ENCODE measurements around the gene NSUN4.
"Not testable (repeated sequence)": the region's sequence is repeated elsewhere in the genome, so short reads cannot be mapped to it uniquely, and the experiment has no call there.

The NSUN4 gene

GRCh38 chr1:46328182-46328581, 12.4 kb upstream of the NSUN4 start:
- not testable (repeated sequence) for DNase-seq (ENCODE audit: low read depth)

- DNase-seq (ENCODE audit: low read depth): not testable (repeated sequence)
Observed at GRCh38 chr1:46329807-46330206, 10.8 kb upstream of the NSUN4 start.

GRCh38 chr1:46330381-46330780, 10.2 kb upstream of the NSUN4 start:
- not testable (repeated sequence) for DNase-seq (ENCODE audit: low read depth)

GRCh38 chr1:46331786-46332540, 8.6 kb upstream of the NSUN4 start:
- DNase-seq (ENCODE audit: low read depth): not testable (repeated sequence)

GRCh38 chr1:46333300-46334029, 7.1 kb upstream of the NSUN4 start:
- DNase-seq (ENCODE audit: low read depth): no peak

GRCh38 chr1:46334030-46334384, 6.6 kb upstream of the NSUN4 start:
- DNase-seq (ENCODE audit: low read depth): no peak

- DNase-seq (ENCODE audit: low read depth): no peak
Observed at GRCh38 chr1:46335081-46335480, 5.5 kb upstream of the NSUN4 start.

GRCh38 chr1:46337409-46337808, 3.2 kb upstream of the NSUN4 start:
- DNase-seq (ENCODE audit: low read depth): not testable (repeated sequence)

- DNase-seq (ENCODE audit: low read depth): no peak
Observed at GRCh38 chr1:46341222-46342083, 846 bp downstream of the NSUN4 start.

GRCh38 chr1:46342084-46342656, 1.6 kb downstream of the NSUN4 start:
- no peak for DNase-seq (ENCODE audit: low read depth)

- DNase-seq (ENCODE audit: low read depth): no peak
Observed at GRCh38 chr1:46342677-46343350, 2.2 kb downstream of the NSUN4 start.

GRCh38 chr1:46343351-46343695, 2.7 kb downstream of the NSUN4 start:
- no peak for DNase-seq (ENCODE audit: low read depth)

GRCh38 chr1:46343705-46344104, 3.1 kb downstream of the NSUN4 start:
- no peak for DNase-seq (ENCODE audit: low read depth)

- no peak for DNase-seq (ENCODE audit: low read depth)
Observed at GRCh38 chr1:46344481-46344880, 3.9 kb downstream of the NSUN4 start.

GRCh38 chr1:46345281-46345680, 4.7 kb downstream of the NSUN4 start:
- DNase-seq (ENCODE audit: low read depth): no peak

GRCh38 chr1:46352363-46352762, 11.8 kb downstream of the NSUN4 start:
- no peak for DNase-seq (ENCODE audit: low read depth)

GRCh38 chr1:46355920-46356319, 15.3 kb downstream of the NSUN4 start:
- DNase-seq (ENCODE audit: low read depth): not testable (repeated sequence)

GRCh38 chr1:46362158-46362557, 21.6 kb downstream of the NSUN4 start:
- DNase-seq (ENCODE audit: low read depth): no peak

GRCh38 chr1:46363121-46363520, 22.5 kb downstream of the NSUN4 start:
- DNase-seq (ENCODE audit: low read depth): no peak

GRCh38 chr1:46364612-46365011, 24.0 kb downstream of the NSUN4 start:
- no peak for DNase-seq (ENCODE audit: low read depth)

GRCh38 chr1:46365796-46366195, 25.2 kb downstream of the NSUN4 start:
- not testable (repeated sequence) for DNase-seq (ENCODE audit: low read depth)

- no peak for DNase-seq (ENCODE audit: low read depth)
Observed at GRCh38 chr1:46367072-46367471, 26.5 kb downstream of the NSUN4 start.

All from stimulated activated CD8-positive, alpha-beta memory T cell treated with anti-CD3 and anti-CD28 coated beads, Interleukin-4, amount 100 ng/mL, for 24 hours (primary cell).